Effector memory CD4-positive, alpha-beta T cell (primary cell): ENCODE results near the gene TBC1D16.
"Not testable (repeated sequence)": the region's sequence is repeated elsewhere in the genome, so short reads cannot be mapped to it uniquely, and the experiment has no call there.

Source experiments
- DNase-seq, 3 donors: peaks; one replicate each; pipeline ENCODE4 v3.0.0-alpha.2; 2020
- H3K27ac ChIP-seq: 2 replicates; pipeline ENCODE4 v1.7.0; 2013; ENCODE audit warnings: mild to moderate bottlenecking, low read length, moderate library complexity; ENCODE audit not compliant: insufficient read depth, poor library complexity, severe bottlenecking
- H3K27me3 ChIP-seq: replicated peaks from 2 replicates; pipeline ENCODE4 v1.7.0; 2013; ENCODE audit warnings: mild to moderate bottlenecking, low read length; ENCODE audit not compliant: insufficient read depth, control insufficient read depth, poor library complexity, severe bottlenecking
- H3K36me3 ChIP-seq: 2 replicates; pipeline ENCODE4 v1.7.0; 2013; ENCODE audit warnings: mild to moderate bottlenecking, low read length, moderate library complexity; ENCODE audit not compliant: control insufficient read depth, insufficient read depth
- H3K4me1 ChIP-seq: 2 replicates; pipeline ENCODE4 v1.7.0; 2013; ENCODE audit warnings: low read length, mild to moderate bottlenecking; ENCODE audit not compliant: control insufficient read depth, insufficient read depth, poor library complexity, severe bottlenecking
- H3K4me3 ChIP-seq: 2 replicates; pipeline ENCODE4 v1.7.0; 2013; ENCODE audit warnings: low read length, low read depth, mild to moderate bottlenecking; ENCODE audit not compliant: insufficient read depth, poor library complexity, severe bottlenecking
- H3K9me3 ChIP-seq: 2 replicates; pipeline ENCODE4 v1.7.0; 2013; ENCODE audit warnings: mild to moderate bottlenecking, low read length, moderate library complexity; ENCODE audit not compliant: control insufficient read depth

Gene TBC1D16

DNA sequence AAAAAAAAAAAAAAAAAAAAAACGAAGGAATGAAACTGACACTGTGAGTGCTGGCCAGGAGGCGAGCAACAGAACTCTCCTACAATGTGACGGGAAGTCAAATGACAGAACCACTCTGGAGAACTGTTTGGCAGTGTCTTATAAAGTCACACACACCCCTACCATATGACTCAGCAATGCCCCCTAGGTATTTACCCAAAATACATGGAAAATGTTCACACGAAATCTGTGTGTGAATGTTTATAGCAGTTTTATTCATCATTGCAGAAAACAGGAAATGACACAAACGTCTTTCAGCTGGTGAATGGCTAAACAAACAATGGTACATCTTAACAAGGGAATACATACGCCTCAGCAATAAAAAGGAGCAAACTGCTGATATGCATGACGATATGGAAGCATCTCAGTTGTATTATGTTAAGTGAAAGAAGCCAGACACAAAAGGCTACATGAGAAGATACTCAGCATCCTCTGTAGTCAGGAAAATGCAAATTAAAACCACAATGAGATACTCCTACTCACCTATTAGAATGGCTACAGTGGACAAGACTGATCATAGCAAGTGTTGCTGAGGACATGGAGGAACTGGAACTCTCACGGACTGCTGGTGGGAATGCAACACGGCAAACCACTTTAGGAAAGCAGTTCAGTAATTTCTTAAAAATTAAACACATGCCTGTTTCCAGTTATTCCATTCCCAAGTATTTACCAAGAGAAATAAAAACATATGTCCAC is 74.7 kb downstream of the TBC1D16 start:
- no peaks in the 10 kb centered on the region for H3K9me3 ChIP-seq
- no peak for DNase-seq
- H3K27ac ChIP-seq = no peak overlapping the region

DNA sequence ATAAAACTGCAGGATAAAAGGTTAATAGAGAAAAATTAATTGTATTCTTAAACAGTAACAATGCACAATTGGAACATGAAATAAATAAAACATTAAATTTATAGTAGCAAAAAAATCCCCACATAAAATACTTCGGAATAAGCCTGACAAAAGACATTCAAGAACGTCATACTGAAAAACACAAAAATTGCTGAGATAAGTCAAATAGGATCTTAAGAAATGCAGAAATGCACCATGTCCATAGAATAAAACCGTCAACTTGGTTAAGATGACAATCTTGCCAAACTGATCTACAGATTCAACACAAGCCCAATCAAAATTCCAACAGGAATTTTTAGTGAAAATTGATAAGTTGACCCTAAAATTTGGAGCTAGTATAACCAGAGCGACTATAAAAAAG is 76.6 kb downstream of the TBC1D16 start:
- Histone ChIP-seq H3K36me3 (no peaks in the 10 kb centered on the region), H3K4me1 (no peaks in the 10 kb centered on the region), H3K27ac (no peak overlapping the region), H3K9me3 (no peaks in the 10 kb centered on the region), H3K4me3 (no peak overlapping the region), H3K27me3 (no peaks in the 10 kb centered on the region)
- DNase-seq = no peak

More for the DNA sequence above, 74.7 kb downstream of the TBC1D16 start:
- Histone ChIP-seq H3K27me3 (no peaks in the 10 kb centered on the region), H3K4me1 (no peaks in the 10 kb centered on the region), H3K36me3 (no peaks in the 10 kb centered on the region), H3K4me3 (no peak overlapping the region)

GRCh38 chr17:79956853-79957252 is 78.8 kb downstream of the TBC1D16 start:
- no peak overlapping the region for H3K27ac ChIP-seq
- no peak for DNase-seq
- no peaks in the 10 kb centered on the region for H3K27me3 ChIP-seq
- no peaks in the 10 kb centered on the region for H3K9me3 ChIP-seq
- H3K4me1 ChIP-seq = no peaks in the 10 kb centered on the region
- no peak overlapping the region for H3K4me3 ChIP-seq
- no peaks in the 10 kb centered on the region for H3K36me3 ChIP-seq

GRCh38 chr17:79956441-79956735 is 79.3 kb downstream of the TBC1D16 start:
- not testable (repeated sequence) for H3K4me3 ChIP-seq, H3K4me1 ChIP-seq, H3K36me3 ChIP-seq, H3K27ac ChIP-seq, H3K9me3 ChIP-seq, H3K27me3 ChIP-seq, DNase-seq

GRCh38 chr17:79955691-79956440 is 79.8 kb downstream of the TBC1D16 start:
- H3K4me3 ChIP-seq = no peak overlapping the region
- no peaks in the 10 kb centered on the region for H3K36me3 ChIP-seq
- H3K27ac ChIP-seq = no peak overlapping the region
- no peaks in the 10 kb centered on the region for H3K4me1 ChIP-seq
- no peaks in the 10 kb centered on the region for H3K27me3 ChIP-seq
- no peaks in the 10 kb centered on the region for H3K9me3 ChIP-seq
- no peak for DNase-seq

- no peaks in the 10 kb centered on the region for H3K9me3 ChIP-seq
- H3K27me3 ChIP-seq = no peaks in the 10 kb centered on the region
- no peak for DNase-seq
- H3K36me3 ChIP-seq = no peaks in the 10 kb centered on the region
- no peak overlapping the region for H3K4me3 ChIP-seq
- no peaks in the 10 kb centered on the region for H3K4me1 ChIP-seq
- H3K27ac ChIP-seq = no peak overlapping the region
Measured at GRCh38 chr17:79955167-79955549, 80.5 kb downstream of the TBC1D16 start.

GRCh38 chr17:79954281-79955166 is 81.1 kb downstream of the TBC1D16 start:
- Histone ChIP-seq H3K4me1 (no peaks in the 10 kb centered on the region), H3K4me3 (no peak overlapping the region), H3K9me3 (no peaks in the 10 kb centered on the region), H3K36me3 (no peaks in the 10 kb centered on the region), H3K27me3 (no peaks in the 10 kb centered on the region), H3K27ac (no peak overlapping the region)
- DNase-seq = no peak

DNA sequence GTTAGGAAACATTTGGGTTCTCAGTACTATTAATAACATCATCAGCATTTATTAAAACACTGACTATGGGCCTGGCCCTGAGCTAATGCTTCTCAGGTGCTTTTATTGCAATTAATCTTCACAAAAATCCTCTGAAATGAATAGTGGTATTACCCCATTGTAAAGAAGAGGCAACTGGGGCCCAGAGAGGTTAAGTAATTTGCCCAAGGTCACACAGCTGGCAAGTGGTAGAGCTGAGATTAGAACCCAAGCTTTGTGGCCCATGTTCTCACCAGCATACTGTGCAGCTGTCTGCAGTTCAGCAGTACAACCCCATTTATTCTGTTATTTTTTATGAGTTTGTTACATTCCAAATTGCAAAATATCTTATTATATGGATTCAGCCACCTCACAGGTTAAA is 82.3 kb downstream of the TBC1D16 start:
- Histone ChIP-seq H3K27ac (no peak overlapping the region), H3K36me3 (no peaks in the 10 kb centered on the region), H3K4me3 (no peak overlapping the region), H3K4me1 (no peaks in the 10 kb centered on the region), H3K9me3 (no peaks in the 10 kb centered on the region), H3K27me3 (no peaks in the 10 kb centered on the region)
- no peak for DNase-seq

- Histone ChIP-seq H3K4me3 (no peak overlapping the region), H3K4me1 (no peaks in the 10 kb centered on the region), H3K9me3 (no peaks in the 10 kb centered on the region), H3K27me3 (no peaks in the 10 kb centered on the region), H3K27ac (no peak overlapping the region), H3K36me3 (no peaks in the 10 kb centered on the region)
- no peak for DNase-seq
Measured at GRCh38 chr17:79952901-79953300, 82.8 kb downstream of the TBC1D16 start.
